ENCODE results near the gene CLDND1. TPM values are rescaled to one million over a fixed set of nuclear protein-coding genes. Genes with fewer than 3 reads are reported as not detected.

Gene CLDND1
- total RNA-seq, 1 experiment from 2014 or later: 472 TPM

- Histone ChIP-seq H3K27ac (ENCODE audit: low read depth, low read length) (peak overlapping the region; percentile 44), H3K9ac (ENCODE audit: low read length) (no peak overlapping the region; the same call in 1 of the 2 replicates), H3K9me2 (ENCODE audit: insufficient read depth) (no peaks in the 10 kb centered on the region), H4K20me1 (ENCODE audit: insufficient read depth) (no peaks in the 10 kb centered on the region), H3K36me3 (ENCODE audit: control insufficient read depth in 1 of 2, insufficient read depth in 2 of 2, low read length in 2 of 2) (peaks cover 0 to 3% of the 10 kb centered on the region in 2 experiments; a peak in 1 of 4 replicates), H3K4me2 (ENCODE audit: low read length) (peak overlapping the region; percentile 23), H3K4me3 (replicated peaks in 1 of 2; ENCODE audit: low read depth in 1 of 2, low read length in 2 of 2) (no peak overlapping the region), H3K9me3 (ENCODE audit: control insufficient read depth in 1 of 2, insufficient read depth in 1 of 2, low read depth in 1 of 2, low read length in 2 of 2) (no peaks in the 10 kb centered on the region), H3K4me1 (ENCODE audit: control insufficient read depth in 1 of 2, insufficient read depth in 2 of 2, low read length in 2 of 2) (peaks cover 49 to 74% of the 10 kb centered on the region in 2 experiments), H3K79me2 (ENCODE audit: insufficient read depth, low read length) (peaks cover 85% of the 10 kb centered on the region), H3K27me3 (ENCODE audit: insufficient read depth, low read length) (no peaks in the 10 kb centered on the region), H2AFZ (ENCODE audit: low read depth, low read length, poor library complexity, severe bottlenecking) (no peak overlapping the region)
- RAD21 ChIA-PET (ENCODE audit: low non-redundant PET in 1 of 2, low total read pairs in 2 of 2, uncharacterized antibody in 2 of 2, unreplicated experiment in 2 of 2): no interaction called here
- CTCF ChIA-PET: no interaction called here
- intact Hi-C loops (cut with micrococcal nuclease): no loop called here
- BruUV-seq (replicated peaks): no TSS peak
- ATAC-seq (peak; percentile 40), DNase-seq (ENCODE audit: low read depth, low spot score) (no peak)
- TF ChIP-seq EZH2phosphoT487 (IDR thresholded peaks at IDR 0.05; ENCODE audit: borderline replicate concordance) (no peak), SRF (IDR thresholded peaks at IDR 0.05; ENCODE audit: low read depth) (no peak), FOSL1 (IDR thresholded peaks at IDR 0.05; ENCODE audit: low read depth) (no peak), ZBTB33 (IDR thresholded peaks at IDR 0.05; ENCODE audit: extremely low read depth, insufficient replicate concordance, low read length) (no peak), YY1 (IDR thresholded peaks at IDR 0.05; ENCODE audit: extremely low read depth, insufficient replicate concordance, low read depth, low read length) (no peak), TCF7L2 (IDR thresholded peaks at IDR 0.05; ENCODE audit: borderline replicate concordance, extremely low read depth, insufficient read depth, insufficient read length) (no peak), CBX3 (IDR thresholded peaks at IDR 0.05; ENCODE audit: low read depth) (no peak), EGR1 (IDR thresholded peaks at IDR 0.05; ENCODE audit: low read depth) (no peak), POLR2A (IDR thresholded peaks at IDR 0.05; ENCODE audit: borderline replicate concordance, extremely low read depth, insufficient read depth, insufficient read length) (no peak), POLR2AphosphoS5 (IDR thresholded peaks at IDR 0.05; ENCODE audit: low read depth, low read length) (no peak), SIN3A (IDR thresholded peaks at IDR 0.05; ENCODE audit: low read depth) (no peak), ZNF274 (IDR thresholded peaks at IDR 0.05; ENCODE audit: low read depth, low read length) (no peak), ELF1 (IDR thresholded peaks at IDR 0.05; ENCODE audit: borderline replicate concordance, low read depth) (no peak), REST (IDR thresholded peaks at IDR 0.05; ENCODE audit: low read depth) (no peak), CEBPB (IDR thresholded peaks at IDR 0.05; ENCODE audit: low read depth) (no peak), RAD21 (IDR thresholded peaks at IDR 0.05; ENCODE audit: low read depth) (no peak), SP1 (IDR thresholded peaks at IDR 0.05; ENCODE audit: low read depth) (no peak), EZH2 (IDR thresholded peaks at IDR 0.05) (no peak)
- TF ChIP-seq, protein P1, sequence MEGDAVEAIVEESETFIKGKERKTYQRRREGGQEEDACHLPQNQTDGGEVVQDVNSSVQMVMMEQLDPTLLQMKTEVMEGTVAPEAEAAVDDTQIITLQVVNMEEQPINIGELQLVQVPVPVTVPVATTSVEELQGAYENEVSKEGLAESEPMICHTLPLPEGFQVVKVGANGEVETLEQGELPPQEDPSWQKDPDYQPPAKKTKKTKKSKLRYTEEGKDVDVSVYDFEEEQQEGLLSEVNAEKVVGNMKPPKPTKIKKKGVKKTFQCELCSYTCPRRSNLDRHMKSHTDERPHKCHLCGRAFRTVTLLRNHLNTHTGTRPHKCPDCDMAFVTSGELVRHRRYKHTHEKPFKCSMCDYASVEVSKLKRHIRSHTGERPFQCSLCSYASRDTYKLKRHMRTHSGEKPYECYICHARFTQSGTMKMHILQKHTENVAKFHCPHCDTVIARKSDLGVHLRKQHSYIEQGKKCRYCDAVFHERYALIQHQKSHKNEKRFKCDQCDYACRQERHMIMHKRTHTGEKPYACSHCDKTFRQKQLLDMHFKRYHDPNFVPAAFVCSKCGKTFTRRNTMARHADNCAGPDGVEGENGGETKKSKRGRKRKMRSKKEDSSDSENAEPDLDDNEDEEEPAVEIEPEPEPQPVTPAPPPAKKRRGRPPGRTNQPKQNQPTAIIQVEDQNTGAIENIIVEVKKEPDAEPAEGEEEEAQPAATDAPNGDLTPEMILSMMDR (IDR thresholded peaks at IDR 0.05 in 2 of 3, conservative IDR thresholded peaks at IDR 0.05 in 1 of 3; ENCODE audit: borderline replicate concordance in 1 of 3, insufficient read depth in 1 of 3, low read depth in 2 of 3, low read length in 2 of 3): no peak
- TF ChIP-seq, protein P2, sequence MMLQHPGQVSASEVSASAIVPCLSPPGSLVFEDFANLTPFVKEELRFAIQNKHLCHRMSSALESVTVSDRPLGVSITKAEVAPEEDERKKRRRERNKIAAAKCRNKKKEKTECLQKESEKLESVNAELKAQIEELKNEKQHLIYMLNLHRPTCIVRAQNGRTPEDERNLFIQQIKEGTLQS (IDR thresholded peaks at IDR 0.05): no peak
- POLR2A ChIA-PET: no interaction called here
Measured at GRCh38 chr3:98529856-98530459, 7.3 kb upstream of the CLDND1 start.
